GM12801 (cell line): ENCODE data around the gene FTO.

Experiments used
- TF ChIP-seq, protein P1 (sequence below): IDR thresholded peaks from one replicate; pipeline ENCODE4 v1.5.1; 2011; ENCODE audit warnings: control low read depth; ENCODE audit not compliant: insufficient read length; ENCODE audit errors: extremely low read depth

FTO gene

DNA sequence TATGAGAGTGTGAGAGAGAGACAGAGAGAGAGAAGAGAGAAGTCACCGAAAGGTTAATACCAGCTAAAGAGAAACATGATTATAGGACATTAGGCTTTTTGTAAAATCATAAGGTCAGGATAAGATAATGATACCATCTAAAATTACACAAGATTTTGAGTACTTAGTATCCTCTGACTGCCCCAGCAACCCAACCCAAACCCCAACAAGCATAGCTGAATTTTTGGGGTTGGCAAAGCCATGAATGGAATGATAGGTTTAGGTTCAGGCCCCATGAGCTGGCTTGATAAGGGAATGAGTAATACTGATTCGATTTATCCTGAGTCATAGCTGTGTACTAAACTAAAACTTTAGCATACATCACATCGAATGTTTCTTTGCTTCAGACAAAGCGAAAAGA lies 323.1 kb downstream of the FTO start:
- TF ChIP-seq, protein P1, sequence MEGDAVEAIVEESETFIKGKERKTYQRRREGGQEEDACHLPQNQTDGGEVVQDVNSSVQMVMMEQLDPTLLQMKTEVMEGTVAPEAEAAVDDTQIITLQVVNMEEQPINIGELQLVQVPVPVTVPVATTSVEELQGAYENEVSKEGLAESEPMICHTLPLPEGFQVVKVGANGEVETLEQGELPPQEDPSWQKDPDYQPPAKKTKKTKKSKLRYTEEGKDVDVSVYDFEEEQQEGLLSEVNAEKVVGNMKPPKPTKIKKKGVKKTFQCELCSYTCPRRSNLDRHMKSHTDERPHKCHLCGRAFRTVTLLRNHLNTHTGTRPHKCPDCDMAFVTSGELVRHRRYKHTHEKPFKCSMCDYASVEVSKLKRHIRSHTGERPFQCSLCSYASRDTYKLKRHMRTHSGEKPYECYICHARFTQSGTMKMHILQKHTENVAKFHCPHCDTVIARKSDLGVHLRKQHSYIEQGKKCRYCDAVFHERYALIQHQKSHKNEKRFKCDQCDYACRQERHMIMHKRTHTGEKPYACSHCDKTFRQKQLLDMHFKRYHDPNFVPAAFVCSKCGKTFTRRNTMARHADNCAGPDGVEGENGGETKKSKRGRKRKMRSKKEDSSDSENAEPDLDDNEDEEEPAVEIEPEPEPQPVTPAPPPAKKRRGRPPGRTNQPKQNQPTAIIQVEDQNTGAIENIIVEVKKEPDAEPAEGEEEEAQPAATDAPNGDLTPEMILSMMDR, result no peak

- TF ChIP-seq, protein P1, result no peak
These were observed 323.6 kb downstream of the FTO start for GRCh38 chr16:54027558-54027957.

- TF ChIP-seq, protein P1, result no peak
These were observed 324.0 kb downstream of the FTO start for GRCh38 chr16:54027995-54028394.

GRCh38 chr16:54030451-54030850 lies 326.5 kb downstream of the FTO start:
- TF ChIP-seq, protein P1, result no peak

GRCh38 chr16:54031107-54031760 lies 327.3 kb downstream of the FTO start:
- TF ChIP-seq, protein P1, result no peak

DNA sequence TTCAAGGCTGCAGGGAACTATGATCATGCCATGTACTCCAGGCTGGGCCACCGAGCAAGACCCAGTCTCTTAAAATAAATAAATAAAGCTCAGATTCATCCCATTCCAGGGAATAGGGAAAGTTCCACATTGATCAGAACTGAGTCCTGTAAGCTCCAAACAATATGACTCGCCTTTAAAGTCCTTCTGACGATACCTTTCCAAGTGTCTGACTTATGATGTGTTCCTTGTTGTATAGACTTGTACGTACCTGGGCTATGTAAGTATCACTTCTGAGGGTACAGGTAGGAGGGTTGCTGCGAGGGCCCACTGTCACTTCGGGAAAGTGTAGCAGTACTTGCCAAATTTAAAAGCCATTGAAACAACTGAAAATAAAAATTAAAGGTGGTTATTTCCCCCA lies 329.8 kb downstream of the FTO start:
- TF ChIP-seq, protein P1, result no peak

DNA sequence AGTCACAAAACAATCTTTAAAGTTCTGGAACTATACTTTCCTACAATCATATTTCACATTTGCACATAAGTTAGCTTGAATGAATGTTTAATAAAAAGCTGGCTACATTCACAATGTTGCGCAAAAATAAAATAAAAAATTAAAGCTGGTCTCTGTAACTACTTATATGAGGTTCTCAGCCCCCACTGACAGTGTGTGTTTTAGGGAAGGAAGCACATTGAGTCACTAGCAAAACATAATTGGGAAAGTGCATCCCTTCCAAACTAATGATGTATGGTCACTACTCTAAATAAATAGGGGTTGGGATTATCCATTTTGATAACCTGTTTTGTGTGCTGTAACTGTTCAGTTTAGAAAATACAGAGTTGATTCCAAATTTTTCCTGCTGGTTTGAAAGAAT lies 330.7 kb downstream of the FTO start:
- TF ChIP-seq, protein P1, result no peak

DNA sequence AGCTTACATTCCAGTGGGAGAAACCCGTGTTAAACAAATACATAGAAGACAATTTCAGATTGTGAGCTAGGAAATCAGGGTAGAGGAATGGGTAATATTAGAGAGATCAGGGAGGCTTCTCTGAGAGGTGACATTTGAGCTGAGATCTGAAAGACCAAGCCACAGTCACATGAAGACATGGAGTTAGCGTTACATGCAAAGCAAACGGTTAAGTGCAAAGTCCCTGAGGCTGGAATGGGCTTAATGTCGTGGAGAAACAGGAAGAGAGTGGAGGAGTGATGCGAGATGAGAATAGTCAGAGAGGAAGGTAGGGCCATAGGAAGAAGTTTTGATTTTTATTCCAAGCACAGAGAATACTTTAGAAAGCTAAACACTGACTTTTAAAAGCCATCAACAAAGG lies 336.5 kb downstream of the FTO start:
- TF ChIP-seq, protein P1, result no peak
